TTC549 (cell line): ENCODE measurements around the gene PRICKLE2.

Source experiments
- FAIRE-seq: peaks from 2 replicates; lab custom pipeline; 2012; peaks lifted over from hg19 to GRCh38; lab: Jason Lieb, UNC

Gene PRICKLE2

GRCh38 chr3:64070704-64071103 is 154.6 kb downstream of the PRICKLE2 start:
- no peak for FAIRE-seq

- no peak for FAIRE-seq
Observed at GRCh38 chr3:64067506-64068346, 157.5 kb downstream of the PRICKLE2 start.

GRCh38 chr3:64064804-64065203 is 160.5 kb downstream of the PRICKLE2 start:
- no peak for FAIRE-seq

GRCh38 chr3:64063983-64064438 is 161.3 kb downstream of the PRICKLE2 start:
- FAIRE-seq = no peak

DNA sequence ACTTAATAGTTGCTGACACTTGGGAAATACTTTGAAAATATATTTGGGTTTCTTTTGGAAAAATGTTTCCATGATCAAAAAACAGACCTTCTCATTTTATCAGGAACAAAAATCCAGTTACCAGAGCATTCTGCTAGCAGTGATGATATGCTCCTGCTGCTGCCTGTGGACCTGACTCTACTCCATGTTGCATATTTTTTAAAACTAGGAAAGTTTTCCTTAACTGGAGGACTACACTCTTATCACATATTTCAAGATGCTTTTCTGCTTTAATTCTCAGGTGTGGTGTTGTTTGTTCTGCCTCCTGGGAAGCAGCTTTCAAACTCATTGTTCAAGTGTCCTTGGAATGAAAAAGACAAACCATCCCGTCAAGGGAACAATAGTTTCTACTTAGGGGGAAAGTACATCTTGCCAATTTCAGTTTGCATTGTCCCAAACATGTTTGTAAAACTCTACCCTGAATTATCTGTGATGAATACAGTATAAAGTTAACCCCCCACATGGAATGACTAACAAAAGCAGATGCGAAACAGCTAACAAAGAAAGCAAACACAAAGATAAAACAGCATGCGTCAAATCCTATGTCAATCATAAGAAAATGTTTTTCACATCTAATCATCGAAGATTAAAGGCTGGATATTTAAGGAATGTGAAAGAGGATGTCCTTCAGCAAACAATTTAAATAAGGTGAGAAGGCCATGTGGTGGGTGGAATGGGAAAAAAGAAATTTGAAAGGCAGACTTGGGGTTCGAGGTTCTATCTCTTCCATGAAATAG is 161.9 kb downstream of the PRICKLE2 start:
- no peak for FAIRE-seq

- no peak for FAIRE-seq
Observed at GRCh38 chr3:64061628-64062027, 163.6 kb downstream of the PRICKLE2 start.

GRCh38 chr3:64059484-64060175 is 165.6 kb downstream of the PRICKLE2 start:
- no peak for FAIRE-seq

DNA sequence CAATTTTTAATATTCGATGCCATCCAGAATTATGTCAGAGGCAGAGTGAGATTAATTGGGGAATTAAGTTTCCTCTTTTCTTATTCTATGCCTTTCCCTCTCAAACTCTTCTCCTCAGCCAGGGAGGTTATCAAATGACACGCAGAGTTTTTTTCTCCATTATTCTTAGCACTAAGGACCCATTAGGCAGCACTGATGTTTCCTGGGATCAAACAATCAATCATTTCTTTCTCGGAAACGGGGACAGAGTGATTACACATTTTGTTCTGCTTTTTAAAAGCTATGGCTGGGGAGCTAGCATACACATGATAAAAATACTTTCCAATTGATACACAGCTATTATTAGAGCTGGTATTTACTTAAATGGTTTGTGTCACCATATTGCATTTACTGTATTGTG is 166.7 kb downstream of the PRICKLE2 start:
- no peak for FAIRE-seq

DNA sequence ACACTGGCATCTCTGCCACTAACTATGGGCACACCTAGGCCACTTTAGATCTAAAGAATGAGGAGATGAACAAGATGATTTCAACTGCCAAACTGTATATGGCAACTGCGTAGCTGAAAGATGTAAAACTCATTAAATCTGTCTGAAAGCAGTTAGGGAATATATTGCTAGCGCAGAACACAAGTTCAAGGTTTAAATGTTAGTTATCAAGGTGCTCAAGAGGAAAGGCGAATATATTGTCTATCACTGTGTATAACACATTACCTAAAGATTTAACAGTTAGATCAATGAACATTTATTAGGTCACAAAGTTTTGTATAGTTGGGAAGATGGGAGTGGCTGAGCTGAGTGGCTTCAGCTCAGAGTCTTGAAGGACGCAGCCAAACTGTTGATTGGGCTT is 168.0 kb downstream of the PRICKLE2 start:
- FAIRE-seq = no peak

- no peak for FAIRE-seq
Observed at GRCh38 chr3:64056606-64057180, 168.6 kb downstream of the PRICKLE2 start.

- no peak for FAIRE-seq
Observed at GRCh38 chr3:64055076-64055475, 170.2 kb downstream of the PRICKLE2 start.

- FAIRE-seq = no peak
Observed at GRCh38 chr3:64054488-64054887, 170.8 kb downstream of the PRICKLE2 start.

DNA sequence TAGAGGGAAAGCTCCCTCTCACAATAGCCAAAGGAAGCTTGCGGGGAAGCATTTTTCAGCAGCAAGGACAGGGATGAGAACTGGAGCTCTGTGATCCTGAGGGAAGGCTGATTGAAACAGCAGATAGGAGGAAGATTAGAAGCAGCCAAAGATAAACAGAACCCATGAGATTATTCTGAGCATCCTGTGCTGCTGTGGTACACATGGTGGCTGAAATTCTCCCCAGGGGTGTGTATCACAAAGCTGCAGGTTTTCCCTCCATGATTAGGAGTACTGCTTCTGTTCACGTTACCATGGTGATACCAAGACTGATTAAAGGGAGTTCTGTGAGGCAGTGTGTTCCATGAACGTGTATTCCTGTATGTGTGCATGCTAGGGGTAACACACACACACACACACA is 171.7 kb downstream of the PRICKLE2 start:
- no peak for FAIRE-seq

GRCh38 chr3:64053117-64053516 is 172.1 kb downstream of the PRICKLE2 start:
- FAIRE-seq = no peak

DNA sequence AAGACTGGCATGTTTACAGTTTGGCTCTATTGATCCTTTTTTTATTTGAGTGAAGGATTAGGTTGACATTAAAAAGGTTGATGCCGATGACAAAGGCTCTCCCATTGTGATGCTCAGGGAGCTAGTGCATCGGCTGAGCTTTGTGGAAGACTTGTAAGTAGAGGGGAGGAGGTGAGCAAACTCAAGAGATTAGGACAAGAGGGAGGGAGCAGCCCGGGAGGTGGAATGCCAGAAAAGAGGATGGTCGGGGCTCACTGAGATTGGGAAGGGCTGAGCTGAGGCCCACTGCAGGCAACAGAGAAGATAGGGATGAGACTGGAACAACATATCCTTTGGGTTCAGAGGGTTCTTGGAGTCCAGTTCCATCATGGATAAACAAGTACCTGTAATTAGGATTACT is 175.4 kb downstream of the PRICKLE2 start:
- FAIRE-seq = no peak

GRCh38 chr3:64049136-64049535 is 176.1 kb downstream of the PRICKLE2 start:
- FAIRE-seq = no peak

DNA sequence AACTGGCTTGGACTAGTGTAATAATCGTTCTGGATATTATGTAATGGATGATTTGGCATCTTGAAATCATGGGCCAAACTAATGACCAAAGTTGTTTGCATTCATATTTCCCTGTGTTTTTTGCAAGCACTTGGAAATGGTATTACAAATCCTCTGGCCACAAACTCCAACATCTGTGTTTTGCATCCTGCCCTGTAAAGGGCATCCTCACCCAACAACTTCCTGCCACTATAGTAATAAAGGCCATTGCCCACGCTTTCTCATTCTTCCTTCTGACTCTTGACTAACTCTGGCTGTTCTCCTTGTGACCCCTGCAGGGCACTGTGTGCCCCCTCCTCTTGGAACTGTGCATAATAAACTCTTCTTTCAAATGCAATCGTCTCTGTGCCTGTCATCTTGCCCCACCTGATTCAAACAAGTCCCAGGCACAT is 176.6 kb downstream of the PRICKLE2 start:
- FAIRE-seq = no peak

- no peak for FAIRE-seq
Observed at GRCh38 chr3:64047787-64048186, 177.5 kb downstream of the PRICKLE2 start.

DNA sequence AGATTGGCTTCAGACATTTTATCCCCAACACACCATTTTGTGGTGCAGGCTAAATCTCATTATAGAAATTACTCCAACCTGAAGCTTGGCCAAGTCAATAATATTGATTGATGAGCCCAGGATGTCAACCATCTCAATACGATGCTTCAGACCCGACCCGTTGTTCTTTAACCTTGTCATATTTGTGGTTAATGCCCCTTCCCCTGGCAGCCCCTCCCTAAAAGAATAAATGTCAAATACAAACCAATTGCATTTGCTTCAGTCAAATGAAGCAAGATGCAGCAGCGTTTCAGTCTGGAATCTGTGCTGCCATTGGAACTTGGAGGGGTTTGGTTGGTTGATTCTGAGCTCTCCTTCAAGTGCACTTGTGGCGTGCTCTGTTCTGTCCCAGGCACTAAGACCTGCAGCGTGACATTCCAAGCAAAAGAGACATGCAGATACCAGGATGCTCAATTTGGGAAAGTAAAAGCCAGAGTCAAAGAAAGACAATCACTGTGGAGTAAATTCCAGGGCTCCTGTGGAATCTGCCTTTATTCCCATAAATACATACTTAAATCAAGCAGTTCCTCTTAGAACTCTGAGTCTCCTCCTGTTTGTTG is 178.2 kb downstream of the PRICKLE2 start:
- no peak for FAIRE-seq

DNA sequence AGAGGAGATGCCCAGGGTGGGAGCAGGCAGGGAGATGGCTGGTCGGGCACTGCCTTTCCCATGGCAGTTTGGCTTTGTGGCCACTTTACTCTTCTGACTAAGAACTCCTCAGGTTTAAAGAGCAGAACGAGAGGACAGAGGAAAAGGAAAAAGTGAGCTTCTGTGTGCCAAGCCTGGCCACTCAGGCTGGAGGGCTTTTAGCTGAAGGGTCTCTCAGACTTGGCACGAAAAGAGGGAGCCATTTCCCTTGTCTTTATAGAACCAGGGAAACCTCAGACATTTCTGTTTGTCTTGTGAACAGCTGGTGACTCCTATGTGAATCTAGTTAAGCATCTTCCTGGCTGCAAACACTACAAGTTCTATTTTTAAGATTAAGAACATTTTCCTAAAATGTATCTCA is 178.7 kb downstream of the PRICKLE2 start:
- FAIRE-seq = no peak

DNA sequence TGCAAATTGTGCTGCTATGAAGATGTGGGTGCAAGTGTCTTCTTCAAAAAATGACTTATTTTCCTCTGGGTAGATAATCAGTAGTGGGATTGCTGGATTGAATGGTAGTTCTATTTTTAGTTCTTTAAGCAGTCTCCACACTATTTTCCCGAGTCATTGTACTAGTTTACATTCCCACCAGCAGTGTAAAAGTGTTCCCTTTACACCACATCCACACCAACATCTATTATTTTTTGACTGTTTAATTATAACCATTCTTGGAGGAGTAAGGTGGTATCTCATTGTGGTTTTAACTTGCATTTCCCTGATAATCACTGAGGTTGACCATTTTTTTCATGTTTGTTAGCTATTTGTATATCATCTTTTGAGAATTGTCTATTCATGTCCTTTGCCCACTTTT is 182.3 kb downstream of the PRICKLE2 start:
- no peak for FAIRE-seq
